ENCODE data around the gene NF1. TPM values are rescaled to one million over a fixed set of nuclear protein-coding genes. Genes with fewer than 3 reads are reported as not detected.

NF1 gene
- polyA plus RNA-seq, 2 of the 4 experiments (the other 2 are of a cell fraction): 15.9 to 73.2 TPM

DNA sequence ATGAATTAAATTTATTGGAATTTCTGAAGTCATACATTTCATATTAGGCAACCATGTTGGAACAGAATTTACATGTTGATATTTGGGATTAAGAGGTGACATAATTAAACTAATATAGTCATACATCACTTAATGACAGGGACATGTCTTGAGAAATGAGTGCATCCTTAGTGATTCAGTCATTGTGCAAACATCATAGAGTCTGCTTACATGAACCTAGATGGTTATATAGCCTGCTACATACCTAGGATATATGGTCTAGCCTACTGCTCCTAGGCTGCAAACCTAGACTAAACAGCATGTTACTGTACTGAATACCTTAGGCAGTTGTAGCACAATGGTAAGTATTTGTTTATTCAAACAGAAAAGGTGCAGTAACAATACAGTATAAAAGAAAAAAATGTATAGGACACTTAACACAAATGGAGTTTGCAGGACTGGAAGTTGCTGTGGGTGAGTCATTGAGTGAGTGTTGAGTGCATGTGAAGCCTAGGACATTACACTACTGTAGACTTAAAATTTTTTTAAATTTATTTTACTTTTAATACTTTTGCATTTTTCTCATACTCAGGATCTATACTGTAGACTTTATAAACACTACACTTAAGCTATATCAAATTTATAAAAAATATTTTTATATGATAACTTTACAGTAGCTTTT is 116.7 kb downstream of the NF1 start:
- ATAC-seq (peak; percentile 49 to 54; a peak in 3 of 6 replicates), DNase-seq (ENCODE audit: low read depth in 1 of 2, low spot score in 1 of 2) (peak in 1 of 2 experiments; percentile 13), FAIRE-seq (peak; percentile 96)
- CTCF ChIA-PET: interaction anchor here (0.6 to 1.9 kb wide), 4 partner anchors 162 to 954 kb away, joined by 3 to 8 read pairs (median 4); partner anchors contain the start of gene RNF135
- H3K4me1 ChIP-seq: peaks cover 9% of the 10 kb centered on the region; the same call in 2 of the 3 replicates
- no peak overlapping the region for H3K27ac ChIP-seq
- POLR2A ChIA-PET: interaction anchor here (0.6 kb wide), 1 partner anchor 109 kb away, joined by 6 read pairs; no protein-coding TSS in a partner anchor
- H3K4me2 ChIP-seq: no peak overlapping the region; the same call in 2 of the 3 replicates
- no peak overlapping the region for H3K4me3 ChIP-seq
- TF ChIP-seq MAZ (IDR thresholded peaks at IDR 0.05; ENCODE audit: borderline replicate concordance, low read depth, low read length): no peak
- no peak for TF ChIP-seq EP300 (IDR thresholded peaks at IDR 0.05)
- TF ChIP-seq FOSL2 (IDR thresholded peaks at IDR 0.05): peak; percentile 7; the same call in 1 of the 2 replicates
- TF ChIP-seq FOSL2 (CRISPR knock-in tag; IDR thresholded peaks at IDR 0.05): no peak
- H3K9me3 ChIP-seq: no peaks in the 10 kb centered on the region

DNA sequence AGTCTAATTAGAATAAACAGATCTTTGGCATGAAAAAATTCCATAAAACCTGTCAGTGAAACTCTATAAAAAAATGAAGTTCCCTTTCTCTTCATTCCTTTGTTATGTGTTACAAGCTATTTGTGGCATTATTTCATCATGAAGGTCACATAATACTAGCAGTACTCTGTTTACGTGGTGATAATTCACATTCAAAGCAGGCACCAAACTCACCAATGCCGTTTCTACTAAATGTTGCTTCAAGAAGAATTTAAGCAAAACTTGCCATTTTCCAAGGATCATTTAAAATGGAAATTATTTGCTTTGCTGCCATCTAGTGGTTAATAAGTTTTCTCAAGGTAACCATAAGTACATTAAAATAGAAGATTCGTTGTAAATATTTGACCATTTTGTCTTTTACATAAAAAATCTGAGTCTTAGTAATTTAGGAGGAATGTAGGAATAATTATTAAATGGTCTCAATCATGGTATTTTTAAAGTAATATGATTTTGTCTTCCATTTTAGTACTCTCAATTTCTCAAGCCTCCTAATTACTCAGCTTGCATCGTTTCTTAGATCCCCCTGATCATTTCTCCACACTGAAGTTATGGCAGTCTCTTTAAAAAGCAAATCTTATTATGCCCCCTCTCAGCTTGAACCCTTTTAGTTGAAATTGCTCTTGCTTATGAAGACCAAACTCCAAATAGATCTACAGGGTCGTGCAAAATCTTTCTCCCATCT is 121.4 kb downstream of the NF1 start:
- POLR2A ChIA-PET: no interaction called here
- peak; percentile 99 for FAIRE-seq
- DNase-seq (ENCODE audit: low read depth in 1 of 2, low spot score in 1 of 2): peak; percentile 23 to 62

DNA sequence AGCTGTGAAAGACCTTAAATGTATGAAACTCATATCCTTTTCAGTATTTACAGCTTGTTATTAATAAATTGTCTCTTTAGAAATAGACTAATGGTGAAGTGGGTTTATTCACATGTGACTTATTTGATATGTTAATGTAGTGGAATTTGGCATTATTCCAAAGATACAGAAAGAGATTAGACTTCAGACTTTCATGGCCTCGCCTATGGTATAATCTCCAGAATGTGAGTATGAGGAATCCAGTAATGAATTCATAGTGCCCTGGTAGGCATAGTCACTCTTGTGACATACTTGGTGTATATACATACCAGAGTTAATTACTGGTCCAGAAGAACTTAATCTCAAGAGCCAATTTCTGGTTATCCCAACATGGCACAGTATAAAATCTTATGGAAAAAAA is 129.6 kb downstream of the NF1 start:
- DNase-seq (ENCODE audit: low read depth in 1 of 2, low spot score in 1 of 2) (no peak), ATAC-seq (no peak), FAIRE-seq (no peak)
- ChIA-PET CTCF (interaction anchor here (0.6 to 1.5 kb wide), 3 partner anchors 8 to 258 kb away, joined by 3 to 6 read pairs (median 4); no protein-coding TSS in a partner anchor), POLR2A (no interaction called here)
- H3K27ac ChIP-seq: no peak overlapping the region
- WGBS (ENCODE audit: missing lambda C conversion rate): 92% methylated on average over 1 of the region's 1 CpG
- no peak overlapping the region for H3K4me3 ChIP-seq
- H3K9me3 ChIP-seq: no peaks in the 10 kb centered on the region
- H3K4me2 ChIP-seq: no peak overlapping the region
- no peaks in the 10 kb centered on the region for H3K4me1 ChIP-seq
- TF ChIP-seq, protein P1, sequence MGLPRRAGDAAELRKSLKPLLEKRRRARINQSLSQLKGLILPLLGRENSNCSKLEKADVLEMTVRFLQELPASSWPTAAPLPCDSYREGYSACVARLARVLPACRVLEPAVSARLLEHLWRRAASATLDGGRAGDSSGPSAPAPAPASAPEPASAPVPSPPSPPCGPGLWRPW (IDR thresholded peaks at IDR 0.05): no peak
- TF ChIP-seq, protein P2, sequence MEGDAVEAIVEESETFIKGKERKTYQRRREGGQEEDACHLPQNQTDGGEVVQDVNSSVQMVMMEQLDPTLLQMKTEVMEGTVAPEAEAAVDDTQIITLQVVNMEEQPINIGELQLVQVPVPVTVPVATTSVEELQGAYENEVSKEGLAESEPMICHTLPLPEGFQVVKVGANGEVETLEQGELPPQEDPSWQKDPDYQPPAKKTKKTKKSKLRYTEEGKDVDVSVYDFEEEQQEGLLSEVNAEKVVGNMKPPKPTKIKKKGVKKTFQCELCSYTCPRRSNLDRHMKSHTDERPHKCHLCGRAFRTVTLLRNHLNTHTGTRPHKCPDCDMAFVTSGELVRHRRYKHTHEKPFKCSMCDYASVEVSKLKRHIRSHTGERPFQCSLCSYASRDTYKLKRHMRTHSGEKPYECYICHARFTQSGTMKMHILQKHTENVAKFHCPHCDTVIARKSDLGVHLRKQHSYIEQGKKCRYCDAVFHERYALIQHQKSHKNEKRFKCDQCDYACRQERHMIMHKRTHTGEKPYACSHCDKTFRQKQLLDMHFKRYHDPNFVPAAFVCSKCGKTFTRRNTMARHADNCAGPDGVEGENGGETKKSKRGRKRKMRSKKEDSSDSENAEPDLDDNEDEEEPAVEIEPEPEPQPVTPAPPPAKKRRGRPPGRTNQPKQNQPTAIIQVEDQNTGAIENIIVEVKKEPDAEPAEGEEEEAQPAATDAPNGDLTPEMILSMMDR (IDR thresholded peaks at IDR 0.05): no peak
- TF ChIP-seq, protein P3, sequence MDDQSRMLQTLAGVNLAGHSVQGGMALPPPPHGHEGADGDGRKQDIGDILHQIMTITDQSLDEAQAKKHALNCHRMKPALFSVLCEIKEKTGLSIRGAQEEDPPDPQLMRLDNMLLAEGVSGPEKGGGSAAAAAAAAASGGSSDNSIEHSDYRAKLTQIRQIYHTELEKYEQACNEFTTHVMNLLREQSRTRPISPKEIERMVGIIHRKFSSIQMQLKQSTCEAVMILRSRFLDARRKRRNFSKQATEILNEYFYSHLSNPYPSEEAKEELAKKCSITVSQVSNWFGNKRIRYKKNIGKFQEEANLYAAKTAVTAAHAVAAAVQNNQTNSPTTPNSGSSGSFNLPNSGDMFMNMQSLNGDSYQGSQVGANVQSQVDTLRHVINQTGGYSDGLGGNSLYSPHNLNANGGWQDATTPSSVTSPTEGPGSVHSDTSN (IDR thresholded peaks at IDR 0.05): no peak
- TF ChIP-seq FOXS1 (CRISPR knock-in tag; IDR thresholded peaks at IDR 0.05): no peak
- TF ChIP-seq HOXB13 (CRISPR knock-in tag; IDR thresholded peaks at IDR 0.05; ENCODE audit: low read depth): no peak
- no peak for TF ChIP-seq CBX8 (IDR thresholded peaks at IDR 0.05)
- no peak for TF ChIP-seq SREBF2 (IDR thresholded peaks at IDR 0.05)
- TF ChIP-seq CEBPB (IDR thresholded peaks at IDR 0.05): no peak
- TF ChIP-seq MAFK (IDR thresholded peaks at IDR 0.05; ENCODE audit: partially characterized antibody): no peak
- TF ChIP-seq, protein P4, sequence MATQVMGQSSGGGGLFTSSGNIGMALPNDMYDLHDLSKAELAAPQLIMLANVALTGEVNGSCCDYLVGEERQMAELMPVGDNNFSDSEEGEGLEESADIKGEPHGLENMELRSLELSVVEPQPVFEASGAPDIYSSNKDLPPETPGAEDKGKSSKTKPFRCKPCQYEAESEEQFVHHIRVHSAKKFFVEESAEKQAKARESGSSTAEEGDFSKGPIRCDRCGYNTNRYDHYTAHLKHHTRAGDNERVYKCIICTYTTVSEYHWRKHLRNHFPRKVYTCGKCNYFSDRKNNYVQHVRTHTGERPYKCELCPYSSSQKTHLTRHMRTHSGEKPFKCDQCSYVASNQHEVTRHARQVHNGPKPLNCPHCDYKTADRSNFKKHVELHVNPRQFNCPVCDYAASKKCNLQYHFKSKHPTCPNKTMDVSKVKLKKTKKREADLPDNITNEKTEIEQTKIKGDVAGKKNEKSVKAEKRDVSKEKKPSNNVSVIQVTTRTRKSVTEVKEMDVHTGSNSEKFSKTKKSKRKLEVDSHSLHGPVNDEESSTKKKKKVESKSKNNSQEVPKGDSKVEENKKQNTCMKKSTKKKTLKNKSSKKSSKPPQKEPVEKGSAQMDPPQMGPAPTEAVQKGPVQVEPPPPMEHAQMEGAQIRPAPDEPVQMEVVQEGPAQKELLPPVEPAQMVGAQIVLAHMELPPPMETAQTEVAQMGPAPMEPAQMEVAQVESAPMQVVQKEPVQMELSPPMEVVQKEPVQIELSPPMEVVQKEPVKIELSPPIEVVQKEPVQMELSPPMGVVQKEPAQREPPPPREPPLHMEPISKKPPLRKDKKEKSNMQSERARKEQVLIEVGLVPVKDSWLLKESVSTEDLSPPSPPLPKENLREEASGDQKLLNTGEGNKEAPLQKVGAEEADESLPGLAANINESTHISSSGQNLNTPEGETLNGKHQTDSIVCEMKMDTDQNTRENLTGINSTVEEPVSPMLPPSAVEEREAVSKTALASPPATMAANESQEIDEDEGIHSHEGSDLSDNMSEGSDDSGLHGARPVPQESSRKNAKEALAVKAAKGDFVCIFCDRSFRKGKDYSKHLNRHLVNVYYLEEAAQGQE (IDR thresholded peaks at IDR 0.05): no peak
- no peak for TF ChIP-seq NPAS2 (CRISPR knock-in tag; IDR thresholded peaks at IDR 0.05; ENCODE audit: borderline replicate concordance)
- no peak for TF ChIP-seq TFCP2L1 (CRISPR knock-in tag; IDR thresholded peaks at IDR 0.05)
- TF ChIP-seq HOXA7 (CRISPR knock-in tag; IDR thresholded peaks at IDR 0.05): no peak
- no peak for TF ChIP-seq FOSB (CRISPR knock-in tag; IDR thresholded peaks at IDR 0.05)
- no peak for TF ChIP-seq KDM5A (IDR thresholded peaks at IDR 0.05)

More for the DNA sequence above, 121.4 kb downstream of the NF1 start:
- TF ChIP-seq RAD21 (conservative IDR thresholded peaks at IDR 0.05 in 1 of 2, IDR thresholded peaks at IDR 0.05 in 1 of 2): peak; percentile 81 to 88
- peak; percentile 84 for TF ChIP-seq SMC3 (IDR thresholded peaks at IDR 0.05)
- TF ChIP-seq, protein P2 (IDR thresholded peaks at IDR 0.05): peak; percentile 86
- no peak for TF ChIP-seq ESRRA (IDR thresholded peaks at IDR 0.05; ENCODE audit: borderline replicate concordance, low read length)
- Histone ChIP-seq H3K4me1 (peaks cover 6% of the 10 kb centered on the region; the same call in 2 of the 3 replicates), H3K27ac (no peak overlapping the region), H3K4me3 (no peak overlapping the region), H3K4me2 (no peak overlapping the region), H3K9me3 (no peaks in the 10 kb centered on the region)
- WGBS (ENCODE audit: missing lambda C conversion rate): 41% methylated on average over 5 of the region's 5 CpGs
- ATAC-seq: peak in 1 of 2 experiments; percentile 65; a peak in 2 of 6 replicates
- CTCF ChIA-PET: interaction anchor here (0.6 to 3.7 kb wide), 65 partner anchors 8 to 627 kb away, joined by 3 to 38 read pairs (median 4); partner anchors contain the start of genes CRLF3, NF1 and RNF135
